ENCODE data around the gene ARRB1.
"Not testable (repeated sequence)": the region's sequence is repeated elsewhere in the genome, so short reads cannot be mapped to it uniquely, and the experiment has no call there.

The ARRB1 gene

GRCh38 chr11:75320643-75321042 lies 30.8 kb downstream of the ARRB1 start:
- no peak for DNase-seq

DNA sequence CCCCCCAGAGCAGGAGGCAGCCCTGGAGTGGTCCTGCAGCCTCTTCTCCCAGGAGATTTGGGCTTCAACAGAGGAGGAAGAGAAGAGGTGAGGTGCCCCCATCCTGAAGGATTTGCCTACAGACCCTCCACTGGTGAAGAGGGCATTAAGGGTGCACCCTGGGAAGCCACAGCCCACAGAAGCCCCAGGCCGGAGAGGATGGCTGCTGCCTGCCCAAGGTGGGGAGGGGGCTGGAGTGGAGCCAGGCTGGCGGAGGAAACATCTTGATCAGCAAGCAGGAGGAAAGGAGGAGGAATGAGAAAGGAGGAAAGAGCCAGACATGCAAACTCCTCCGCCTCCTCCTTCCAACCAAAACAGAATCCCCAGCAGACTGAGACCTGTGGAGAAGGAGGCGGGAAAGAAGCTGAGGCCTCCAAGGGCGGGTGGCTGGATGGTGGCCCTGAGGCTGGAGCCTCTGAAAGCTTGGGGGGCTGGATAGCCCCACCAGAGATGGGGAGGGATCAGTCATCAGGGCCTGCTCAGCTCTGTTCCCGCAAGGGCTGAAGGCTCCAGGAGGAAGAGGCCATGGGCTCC lies 31.3 kb downstream of the ARRB1 start:
- no peak for DNase-seq

DNA sequence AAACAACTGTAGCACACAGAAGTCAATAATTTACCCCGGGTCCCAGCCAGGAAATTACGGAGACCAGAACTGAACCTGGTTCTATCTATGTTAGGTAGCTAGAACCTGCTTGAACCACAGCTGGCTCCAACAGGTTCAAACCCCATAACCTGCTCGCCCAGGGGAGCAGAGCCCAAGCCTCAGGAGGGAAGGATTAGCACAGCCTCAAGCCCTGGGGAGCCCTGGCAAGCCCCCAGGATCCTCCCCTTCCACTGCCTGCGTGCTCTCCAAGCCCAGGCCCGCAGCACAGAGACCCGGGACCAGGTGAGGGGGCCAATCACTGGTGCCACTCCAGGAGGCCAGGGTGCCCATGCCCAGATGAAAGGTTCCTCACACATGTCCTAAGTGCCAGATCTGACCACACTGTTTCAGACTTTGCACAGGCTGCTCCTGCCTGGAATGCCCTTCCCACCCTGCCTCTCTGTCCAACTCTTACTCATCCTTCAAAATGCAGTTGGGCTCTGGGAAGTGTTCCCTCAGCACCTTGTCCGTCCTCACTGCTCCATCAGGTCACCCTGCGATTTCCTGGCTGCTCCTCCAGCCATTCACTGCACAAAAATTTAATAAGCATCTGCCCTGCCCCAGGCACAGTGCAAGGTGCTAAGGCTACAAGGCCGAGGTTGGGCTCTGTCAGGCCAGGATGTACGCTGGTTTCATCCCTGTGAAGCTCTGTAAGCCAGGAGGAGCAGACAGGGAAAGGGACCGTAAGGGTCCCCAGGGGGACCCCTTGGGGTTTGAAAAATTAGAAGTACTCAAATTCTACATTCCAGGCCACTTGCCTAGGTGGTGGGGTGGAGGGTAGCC lies 32.2 kb downstream of the ARRB1 start:
- DNase-seq = no peak

DNA sequence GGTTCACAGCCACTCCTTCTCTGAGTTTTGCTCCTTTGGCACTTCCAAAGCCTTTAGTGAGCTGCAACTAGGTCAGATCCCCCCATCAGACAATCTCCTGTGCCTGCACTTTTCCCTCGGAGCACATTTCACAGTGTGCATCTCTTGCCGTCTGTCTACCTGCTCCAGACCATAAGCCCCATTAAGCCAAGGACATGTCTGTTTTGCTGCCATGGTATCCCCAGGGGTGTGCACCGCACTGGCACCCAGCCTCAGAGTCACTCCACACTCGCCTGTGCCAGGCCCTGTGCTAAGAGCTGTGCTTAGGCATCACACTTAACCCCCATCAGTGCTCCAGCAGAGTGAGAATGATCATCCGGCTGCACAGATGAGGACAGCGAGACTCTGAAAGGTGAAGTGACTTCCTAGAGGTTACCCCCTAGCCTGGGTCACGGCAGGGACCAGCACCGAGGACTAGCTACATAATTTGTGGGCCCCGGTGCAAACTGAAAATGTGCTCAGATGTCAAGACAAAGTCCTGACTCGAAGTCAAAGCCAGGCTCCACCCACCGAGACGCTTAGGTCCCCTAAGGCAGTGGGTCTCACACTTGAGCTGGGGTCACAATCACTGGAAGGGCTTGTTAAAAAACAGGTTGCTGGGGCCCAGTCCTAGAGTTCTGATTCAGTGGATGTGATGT lies 33.9 kb downstream of the ARRB1 start:
- no peak for DNase-seq

GRCh38 chr11:75315439-75315805 lies 36.0 kb downstream of the ARRB1 start:
- DNase-seq = no peak

- peak; percentile 43 for DNase-seq
Measured at GRCh38 chr11:75314771-75315438, 36.6 kb downstream of the ARRB1 start.

DNA sequence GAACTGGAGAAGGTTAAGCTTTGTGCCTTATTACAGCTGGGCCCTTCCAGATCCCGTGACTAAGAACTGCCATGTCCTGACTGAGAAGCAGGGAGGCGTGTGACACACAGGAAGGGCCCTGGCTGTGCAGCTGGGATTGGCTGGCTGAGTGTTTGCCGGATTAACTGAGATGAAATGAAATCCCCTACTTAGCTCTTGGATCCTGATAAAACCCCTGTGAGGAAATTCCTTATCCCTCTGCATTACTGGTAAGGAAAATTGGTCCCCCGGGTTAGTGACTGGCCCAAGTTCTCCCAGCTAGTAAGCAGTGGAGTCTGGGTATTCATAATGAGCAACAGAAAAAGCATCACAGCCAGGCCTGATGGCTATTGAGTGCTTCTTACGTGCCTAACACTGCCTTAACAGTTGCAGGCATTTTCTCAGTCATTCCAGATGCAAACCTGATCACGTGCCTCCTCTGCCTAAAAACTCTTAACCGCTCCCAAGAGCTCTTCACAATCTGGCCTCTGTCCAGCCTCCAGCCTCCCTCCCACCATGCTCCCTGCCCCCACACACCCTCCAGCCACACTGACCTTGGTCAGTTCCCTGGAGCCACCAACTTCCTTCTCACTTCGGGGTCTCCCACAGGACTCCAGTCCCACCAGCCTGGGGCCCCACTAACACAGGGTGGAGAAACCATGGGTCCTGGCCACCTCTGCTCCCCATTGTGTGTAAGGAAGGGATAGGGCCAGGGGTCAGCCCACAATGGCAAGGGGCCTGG lies 37.8 kb downstream of the ARRB1 start:
- peak; percentile 98 for DNase-seq

DNA sequence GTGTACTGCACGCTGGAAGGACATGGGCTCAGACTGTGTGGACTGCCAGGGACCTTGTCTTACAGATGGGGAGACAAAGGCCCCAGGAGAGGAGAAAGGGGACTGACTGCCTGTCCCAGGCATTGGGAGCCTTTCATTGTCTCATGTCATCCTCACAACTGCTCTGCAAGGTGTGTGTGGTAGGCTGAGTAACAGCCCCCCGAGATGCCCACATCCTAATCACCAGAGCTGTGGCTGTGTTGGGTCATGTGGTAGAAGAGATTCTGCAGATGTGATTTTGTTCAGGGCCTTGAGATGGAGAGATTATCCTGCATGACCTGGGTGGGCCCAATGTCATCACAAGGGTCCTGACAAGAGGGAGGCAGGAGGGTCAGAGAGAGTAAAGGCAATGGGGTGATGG lies 39.1 kb downstream of the ARRB1 start:
- DNase-seq = no peak

GRCh38 chr11:75311858-75312288 lies 39.6 kb downstream of the ARRB1 start:
- peak; percentile 96 for DNase-seq

DNA sequence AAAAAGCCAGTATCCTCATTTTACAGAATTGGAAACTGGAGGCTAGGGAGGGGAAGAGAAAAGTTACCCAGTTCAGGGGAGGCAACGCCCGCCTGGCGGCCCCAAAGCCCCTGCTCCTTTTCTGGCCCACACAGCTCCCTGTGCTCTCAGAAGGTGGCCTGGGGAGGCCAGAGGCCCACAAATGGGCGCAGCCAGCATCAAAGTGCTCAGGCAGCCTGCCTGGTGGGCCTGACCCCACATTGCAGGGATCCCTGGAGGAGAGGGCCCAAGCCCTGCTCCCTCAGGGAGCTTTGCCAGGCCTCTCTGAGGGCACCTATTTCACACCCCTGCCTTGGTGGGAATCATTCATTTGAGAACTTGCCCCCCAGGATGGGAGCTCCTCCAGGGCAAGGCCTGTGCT lies 42.5 kb downstream of the ARRB1 start:
- no peak for DNase-seq

- DNase-seq = peak; percentile 62
Measured at GRCh38 chr11:75308116-75308515, 43.3 kb downstream of the ARRB1 start.

DNA sequence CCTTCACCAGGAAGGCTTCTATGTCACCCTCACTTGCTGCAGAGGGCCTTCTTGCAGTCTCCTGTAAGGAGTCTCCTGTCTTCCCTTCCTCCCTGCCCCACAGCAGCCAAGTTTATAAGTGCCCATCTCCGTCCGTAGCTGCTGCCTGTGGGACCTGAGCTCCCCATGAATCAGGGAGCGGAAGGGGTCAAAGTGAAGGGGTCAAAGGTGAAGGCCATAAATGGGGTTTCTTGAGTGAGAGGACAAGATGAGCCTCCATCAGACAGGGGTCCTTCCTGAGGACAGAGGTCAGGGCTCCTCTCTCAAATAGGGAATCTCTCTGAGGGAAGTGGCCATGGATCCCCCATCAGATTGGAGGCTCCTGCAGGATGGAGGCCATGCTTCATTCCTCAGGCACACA lies 44.4 kb downstream of the ARRB1 start:
- DNase-seq = no peak

DNA sequence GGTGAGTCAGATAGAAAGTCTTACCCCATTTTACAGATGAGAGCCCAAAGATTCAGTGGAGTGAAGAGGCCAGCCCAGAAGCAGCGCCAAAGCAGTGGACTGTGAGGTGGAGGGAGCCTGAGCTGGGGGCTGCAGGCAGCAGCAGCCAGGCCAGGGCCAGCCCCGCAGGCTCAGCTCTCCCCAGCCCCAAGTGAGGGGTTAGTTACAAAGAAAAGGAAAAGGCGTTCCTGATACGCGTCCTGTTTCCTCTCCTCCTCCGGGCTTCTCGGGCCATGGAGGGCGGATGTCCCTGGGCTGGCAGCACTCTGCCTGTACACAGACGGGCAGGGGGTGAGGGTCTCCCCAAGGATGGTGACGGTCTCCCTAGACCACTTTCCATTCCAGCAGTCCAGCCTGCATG lies 44.9 kb downstream of the ARRB1 start:
- DNase-seq = no peak

GRCh38 chr11:75305993-75306392 lies 45.5 kb downstream of the ARRB1 start:
- no peak for DNase-seq

DNA sequence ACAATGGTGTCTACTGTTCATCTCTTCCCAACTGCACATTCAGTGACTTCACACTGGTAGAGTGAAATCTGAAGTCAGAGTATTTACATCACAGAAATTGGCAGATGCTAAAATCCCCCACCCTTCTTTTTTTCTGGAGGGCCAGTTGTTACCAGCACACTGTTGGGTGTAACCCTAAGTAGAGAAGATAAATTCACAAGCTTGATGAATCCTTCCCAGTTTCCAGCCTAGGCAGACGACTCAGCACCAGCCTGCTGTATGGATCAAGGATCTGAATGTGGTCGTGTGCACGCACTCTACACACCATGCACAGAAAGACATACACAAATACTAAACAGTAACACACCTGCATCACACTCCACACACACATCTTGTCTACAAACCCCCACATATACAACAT lies 46.0 kb downstream of the ARRB1 start:
- no peak for DNase-seq

- DNase-seq = not testable (repeated sequence)
Measured at GRCh38 chr11:75304941-75305340, 46.5 kb downstream of the ARRB1 start.

- no peak for DNase-seq
Measured at GRCh38 chr11:75303544-75304224, 47.8 kb downstream of the ARRB1 start.

DNA sequence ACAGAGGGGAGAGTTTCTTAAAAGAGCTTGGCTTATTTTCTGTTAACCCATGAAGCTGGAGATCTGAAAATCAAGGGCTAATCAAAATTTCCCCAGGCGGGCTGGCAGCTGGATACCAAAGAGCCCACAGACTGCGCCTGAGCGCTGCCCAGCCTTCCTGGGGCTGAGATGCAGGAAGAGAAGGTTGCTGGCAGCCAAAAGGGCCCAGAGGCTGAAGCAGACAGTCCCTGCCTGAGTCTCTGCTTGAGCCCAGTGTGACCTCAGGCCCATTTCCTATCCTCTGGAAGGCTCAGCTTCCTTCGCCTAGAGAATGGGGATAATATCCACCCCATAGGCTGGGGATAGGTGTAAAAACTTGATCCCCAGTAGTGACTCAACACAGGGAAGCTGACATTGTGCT lies 49.1 kb downstream of the ARRB1 start:
- peak; percentile 85 for DNase-seq

- DNase-seq = peak; percentile 99
Measured at GRCh38 chr11:75301601-75302345, 49.7 kb downstream of the ARRB1 start.

- DNase-seq = peak; percentile 96
Measured at GRCh38 chr11:75301131-75301530, 50.3 kb downstream of the ARRB1 start.

GRCh38 chr11:75298976-75299260 lies 52.5 kb downstream of the ARRB1 start:
- DNase-seq = no peak

Measured in DMS53 (cell line).